Stimulated activated CD8-positive, alpha-beta memory T cell treated with anti-CD3 and anti-CD28 coated beads, Interleukin-12 subunit alpha, Interleukin-12 subunit beta, amount 100 ng/mL, for 4 hours (primary cell): ENCODE data around the gene OR2T12.
"Not testable (repeated sequence)": the region's sequence is repeated elsewhere in the genome, so short reads cannot be mapped to it uniquely, and the experiment has no call there.

ENCODE experiments used
- DNase-seq: peaks from one replicate; pipeline ENCODE4 v3.0.0-alpha.2; 2020; ENCODE audit warnings: low read depth

OR2T12 gene

GRCh38 chr1:248303324-248303723 is at the start of gene OR2T12:
Gene OR2T12, minus strand, starts transcription at chr1:248303424. Its CDS starts 7,846 bp downstream, at chr1:248295578.
- no peak for DNase-seq

GRCh38 chr1:248348475-248348874 is 45.3 kb upstream of the OR2T12 start, which contains the start of gene OR14C36:
Gene OR14C36, plus strand, starts transcription at chr1:248348775. Its CDS starts 0 bp downstream, at chr1:248348775.
- no peak for DNase-seq

- DNase-seq: no peak
Observed at GRCh38 chr1:248343451-248343850, 40.2 kb upstream of the OR2T12 start.

- no peak for DNase-seq
Observed at GRCh38 chr1:248324468-248324867, 21.2 kb upstream of the OR2T12 start, which contains the start of gene OR2M7. Gene OR2M7, minus strand, starts transcription at chr1:248324568. Its CDS starts 0 bp downstream, at chr1:248324568.

- DNase-seq: no peak
Observed at GRCh38 chr1:248316796-248317195, 13.6 kb upstream of the OR2T12 start.

- not testable (repeated sequence) for DNase-seq
Observed at GRCh38 chr1:248306740-248307139, 3.5 kb upstream of the OR2T12 start.

- no peak for DNase-seq
Observed at GRCh38 chr1:248306103-248306502, 2.9 kb upstream of the OR2T12 start.

- DNase-seq: not testable (repeated sequence)
Observed at GRCh38 chr1:248305672-248306071, 2.4 kb upstream of the OR2T12 start.

- no peak for DNase-seq
Observed at GRCh38 chr1:248288391-248288790, 14.8 kb downstream of the OR2T12 start.

GRCh38 chr1:248277876-248278275 is 25.3 kb downstream of the OR2T12 start, which contains the start of gene OR2T33:
Gene OR2T33, minus strand, starts transcription at chr1:248277976. Its CDS starts 4,162 bp downstream, at chr1:248273814.
- no peak for DNase-seq

- DNase-seq: not testable (repeated sequence)
Observed at GRCh38 chr1:248273225-248273624, 30.0 kb downstream of the OR2T12 start.

- DNase-seq: no peak
Observed at GRCh38 chr1:248268178-248268577, 35.0 kb downstream of the OR2T12 start.

- DNase-seq: not testable (repeated sequence)
Observed at GRCh38 chr1:248259309-248259708, 43.9 kb downstream of the OR2T12 start.

- DNase-seq: no peak
Observed at GRCh38 chr1:248243204-248243603, 60.0 kb downstream of the OR2T12 start.
